SK-N-SH treated with all-trans-retinoic acid at 6 μM for 48 hours (cell line): Measurements from ENCODE around the gene MAML3.

Experiments
- ATAC-seq: fragments of 200-7000 bp; cut with Tn5 transposase; 3 replicates; pipeline ENCODE4 v1.9.1; 2020; ENCODE audit warnings: mild to moderate bottlenecking, moderate library complexity
- CSDC2 ChIP-seq: fragments of 250-450 bp; sonication (Bioruptor Pico); IDR thresholded peaks from 2 replicates; pipeline ENCODE4 v1.5.0; 2020; ENCODE audit warnings: mild to moderate bottlenecking, moderate library complexity
- ESRRG ChIP-seq: fragments of 250-450 bp; sonication (Bioruptor Pico); IDR thresholded peaks from 2 replicates; pipeline ENCODE4 v1.6.1; 2021; ENCODE audit warnings: mild to moderate bottlenecking
- GLIS3 ChIP-seq: fragments of 250-450 bp; sonication (Bioruptor Pico); IDR thresholded peaks from 2 replicates; pipeline ENCODE4 v1.5.0; 2020; ENCODE audit warnings: mild to moderate bottlenecking, moderate library complexity
- ISL1 ChIP-seq: fragments of 250-450 bp; sonication (Bioruptor Pico); IDR thresholded peaks from 2 replicates; pipeline ENCODE4 v2.1.2; 2022; ENCODE audit warnings: mild to moderate bottlenecking, moderate library complexity
- OSR1 ChIP-seq: fragments of 250-450 bp; sonication (Bioruptor Pico); IDR thresholded peaks from 2 replicates; pipeline ENCODE4 v1.8.0; 2022; ENCODE audit warnings: moderate library complexity, mild to moderate bottlenecking, inconsistent platforms
- POU6F1 ChIP-seq: fragments of 250-450 bp; sonication (Bioruptor Pico); IDR thresholded peaks from 2 replicates; pipeline ENCODE4 v1.8.0; 2021; ENCODE audit warnings: low read depth, mild to moderate bottlenecking, moderate library complexity, borderline replicate concordance
- PPARA ChIP-seq: fragments of 250-450 bp; sonication (Bioruptor Pico); IDR thresholded peaks from 2 replicates; pipeline ENCODE4 v1.5.0; 2020; ENCODE audit warnings: mild to moderate bottlenecking, borderline replicate concordance
- SNAI2 ChIP-seq: fragments of 250-450 bp; sonication (Bioruptor Pico); IDR thresholded peaks from 2 replicates; pipeline ENCODE4 v1.5.0; 2020; ENCODE audit warnings: mild to moderate bottlenecking, moderate library complexity
- TCF4 ChIP-seq: fragments of 250-450 bp; sonication (Bioruptor Pico); IDR thresholded peaks from 2 replicates; pipeline ENCODE4 v1.8.0; 2021; ENCODE audit warnings: mild to moderate bottlenecking, moderate library complexity, borderline replicate concordance
- TOX ChIP-seq: fragments of 250-450 bp; sonication (Bioruptor Pico); IDR thresholded peaks from 2 replicates; pipeline ENCODE4 v1.8.0; 2021; ENCODE audit warnings: mild to moderate bottlenecking, moderate library complexity, borderline replicate concordance
- ZC3H10 ChIP-seq: fragments of 250-450 bp; sonication (Bioruptor Pico); IDR thresholded peaks from 2 replicates; pipeline ENCODE4 v1.5.1; 2021; ENCODE audit warnings: mild to moderate bottlenecking, moderate library complexity
- ZFP3 ChIP-seq: fragments of 250-450 bp; sonication (Bioruptor Pico); IDR thresholded peaks from 2 replicates; pipeline ENCODE4 v1.5.0; 2020; ENCODE audit warnings: mild to moderate bottlenecking, moderate library complexity
- ZFP30 ChIP-seq: fragments of 450-650 bp; formaldehyde crosslinking; IDR thresholded peaks from 2 replicates; pipeline ENCODE4 v1.5.0; 2022; ENCODE audit warnings: mild to moderate bottlenecking, moderate library complexity
- ZNF565 ChIP-seq: fragments of 450-650 bp; formaldehyde crosslinking; conservative IDR thresholded peaks from 2 replicates; pipeline ENCODE4 v1.5.0; 2020; ENCODE audit warnings: low read depth, mild to moderate bottlenecking, moderate library complexity
- ZNF70 ChIP-seq: fragments of 450-650 bp; formaldehyde crosslinking; IDR thresholded peaks from 2 replicates; pipeline ENCODE4 v1.5.0; 2020; ENCODE audit warnings: mild to moderate bottlenecking, moderate library complexity
- ZNF8 ChIP-seq: fragments of 450-650 bp; formaldehyde crosslinking; IDR thresholded peaks from 2 replicates; pipeline ENCODE4 v1.5.0; 2020; ENCODE audit warnings: mild to moderate bottlenecking, moderate library complexity
- TF ChIP-seq, protein P1 (sequence below): fragments of 250-450 bp; sonication (Bioruptor Pico); IDR thresholded peaks from 2 replicates; pipeline ENCODE4 v1.5.1; 2021; ENCODE audit warnings: mild to moderate bottlenecking, moderate library complexity
- TF ChIP-seq, protein P2 (sequence below): fragments of 250-450 bp; sonication (Bioruptor Pico); IDR thresholded peaks from 2 replicates; pipeline ENCODE4 v1.5.0; 2020; ENCODE audit warnings: mild to moderate bottlenecking, moderate library complexity
- TF ChIP-seq, protein P3 (sequence below): fragments of 250-450 bp; sonication (Bioruptor Pico); IDR thresholded peaks from 2 replicates; pipeline ENCODE4 v1.5.1; 2020; ENCODE audit warnings: low read depth, mild to moderate bottlenecking, moderate library complexity

MAML3 gene

GRCh38 chr4:139795527-139796314 lies 358.3 kb downstream of the MAML3 start:
- no peak for ATAC-seq
- TF ChIP-seq ZFP30 (no peak), ZNF8 (no peak), TCF4 (CRISPR knock-in tag) (peak; percentile 22; the same call in 1 of the 2 replicates), ISL1 (CRISPR knock-in tag) (no peak), SNAI2 (no peak)
- TF ChIP-seq, protein P1, sequence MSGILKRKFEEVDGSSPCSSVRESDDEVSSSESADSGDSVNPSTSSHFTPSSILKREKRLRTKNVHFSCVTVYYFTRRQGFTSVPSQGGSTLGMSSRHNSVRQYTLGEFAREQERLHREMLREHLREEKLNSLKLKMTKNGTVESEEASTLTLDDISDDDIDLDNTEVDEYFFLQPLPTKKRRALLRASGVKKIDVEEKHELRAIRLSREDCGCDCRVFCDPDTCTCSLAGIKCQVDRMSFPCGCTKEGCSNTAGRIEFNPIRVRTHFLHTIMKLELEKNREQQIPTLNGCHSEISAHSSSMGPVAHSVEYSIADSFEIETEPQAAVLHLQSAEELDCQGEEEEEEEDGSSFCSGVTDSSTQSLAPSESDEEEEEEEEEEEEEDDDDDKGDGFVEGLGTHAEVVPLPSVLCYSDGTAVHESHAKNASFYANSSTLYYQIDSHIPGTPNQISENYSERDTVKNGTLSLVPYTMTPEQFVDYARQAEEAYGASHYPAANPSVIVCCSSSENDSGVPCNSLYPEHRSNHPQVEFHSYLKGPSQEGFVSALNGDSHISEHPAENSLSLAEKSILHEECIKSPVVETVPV (CRISPR knock-in tag): no peak
- TF ChIP-seq, protein P2, sequence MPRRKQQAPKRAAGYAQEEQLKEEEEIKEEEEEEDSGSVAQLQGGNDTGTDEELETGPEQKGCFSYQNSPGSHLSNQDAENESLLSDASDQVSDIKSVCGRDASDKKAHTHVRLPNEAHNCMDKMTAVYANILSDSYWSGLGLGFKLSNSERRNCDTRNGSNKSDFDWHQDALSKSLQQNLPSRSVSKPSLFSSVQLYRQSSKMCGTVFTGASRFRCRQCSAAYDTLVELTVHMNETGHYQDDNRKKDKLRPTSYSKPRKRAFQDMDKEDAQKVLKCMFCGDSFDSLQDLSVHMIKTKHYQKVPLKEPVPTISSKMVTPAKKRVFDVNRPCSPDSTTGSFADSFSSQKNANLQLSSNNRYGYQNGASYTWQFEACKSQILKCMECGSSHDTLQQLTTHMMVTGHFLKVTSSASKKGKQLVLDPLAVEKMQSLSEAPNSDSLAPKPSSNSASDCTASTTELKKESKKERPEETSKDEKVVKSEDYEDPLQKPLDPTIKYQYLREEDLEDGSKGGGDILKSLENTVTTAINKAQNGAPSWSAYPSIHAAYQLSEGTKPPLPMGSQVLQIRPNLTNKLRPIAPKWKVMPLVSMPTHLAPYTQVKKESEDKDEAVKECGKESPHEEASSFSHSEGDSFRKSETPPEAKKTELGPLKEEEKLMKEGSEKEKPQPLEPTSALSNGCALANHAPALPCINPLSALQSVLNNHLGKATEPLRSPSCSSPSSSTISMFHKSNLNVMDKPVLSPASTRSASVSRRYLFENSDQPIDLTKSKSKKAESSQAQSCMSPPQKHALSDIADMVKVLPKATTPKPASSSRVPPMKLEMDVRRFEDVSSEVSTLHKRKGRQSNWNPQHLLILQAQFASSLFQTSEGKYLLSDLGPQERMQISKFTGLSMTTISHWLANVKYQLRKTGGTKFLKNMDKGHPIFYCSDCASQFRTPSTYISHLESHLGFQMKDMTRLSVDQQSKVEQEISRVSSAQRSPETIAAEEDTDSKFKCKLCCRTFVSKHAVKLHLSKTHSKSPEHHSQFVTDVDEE (CRISPR knock-in tag): no peak

- peak; percentile 92 for TF ChIP-seq TCF4 (CRISPR knock-in tag)
- TF ChIP-seq CSDC2 (CRISPR knock-in tag): no peak
- TF ChIP-seq ESRRG (CRISPR knock-in tag): no peak
- TF ChIP-seq, protein P2 (CRISPR knock-in tag): peak; percentile 87
- TF ChIP-seq OSR1: no peak
- no peak for TF ChIP-seq ZC3H10 (CRISPR knock-in tag)
- TF ChIP-seq ZFP3 (CRISPR knock-in tag): no peak
- TF ChIP-seq ZNF70 (CRISPR knock-in tag): peak; percentile 35; the same call in 1 of the 2 replicates
- no peak for TF ChIP-seq POU6F1 (CRISPR knock-in tag)
- TF ChIP-seq, protein P1 (CRISPR knock-in tag): no peak
- TF ChIP-seq ZNF565 (CRISPR knock-in tag): no peak
- no peak for TF ChIP-seq ZNF8
- no peak for TF ChIP-seq TOX (CRISPR knock-in tag)
- peak; percentile 95 for ATAC-seq
These were observed 359.6 kb downstream of the MAML3 start for GRCh38 chr4:139794158-139794954.

- ATAC-seq: no peak
- TF ChIP-seq, protein P3, sequence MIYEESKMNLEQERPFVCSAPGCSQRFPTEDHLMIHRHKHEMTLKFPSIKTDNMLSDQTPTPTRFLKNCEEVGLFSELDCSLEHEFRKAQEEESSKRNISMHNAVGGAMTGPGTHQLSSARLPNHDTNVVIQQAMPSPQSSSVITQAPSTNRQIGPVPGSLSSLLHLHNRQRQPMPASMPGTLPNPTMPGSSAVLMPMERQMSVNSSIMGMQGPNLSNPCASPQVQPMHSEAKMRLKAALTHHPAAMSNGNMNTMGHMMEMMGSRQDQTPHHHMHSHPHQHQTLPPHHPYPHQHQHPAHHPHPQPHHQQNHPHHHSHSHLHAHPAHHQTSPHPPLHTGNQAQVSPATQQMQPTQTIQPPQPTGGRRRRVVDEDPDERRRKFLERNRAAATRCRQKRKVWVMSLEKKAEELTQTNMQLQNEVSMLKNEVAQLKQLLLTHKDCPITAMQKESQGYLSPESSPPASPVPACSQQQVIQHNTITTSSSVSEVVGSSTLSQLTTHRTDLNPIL (CRISPR knock-in tag): no peak
- TF ChIP-seq PPARA (CRISPR knock-in tag): no peak
- TF ChIP-seq, protein P2 (CRISPR knock-in tag): no peak
- TF ChIP-seq GLIS3 (CRISPR knock-in tag): no peak
- TF ChIP-seq CSDC2 (CRISPR knock-in tag): no peak
- no peak for TF ChIP-seq ISL1 (CRISPR knock-in tag)
- no peak for TF ChIP-seq ZNF565 (CRISPR knock-in tag)
These were observed 362.3 kb downstream of the MAML3 start for GRCh38 chr4:139791681-139792080.
